K562 (cell line): ENCODE measurements around the gene SCAMP2. TPM values are rescaled to one million over a fixed set of nuclear protein-coding genes. Genes with fewer than 3 reads are reported as not detected.

Source experiments
- ATAC-seq: fragments of 200-7000 bp; cut with Tn5 transposase; 3 replicates; pipeline ENCODE4 v1.9.1; 2020; ENCODE audit warnings: moderate library complexity
- BruUV-seq: library from RNA; stranded (reverse); fragments of 400-500 nt; replicated peaks from 2 replicates; lab custom pipeline; 2021; lab: Mats Ljungman, UMichigan
- CTCF ChIA-PET: fragments of 300-600 bp; formaldehyde crosslinking; extraction: SDS; loops from one replicate; lab custom pipeline; 2021; ENCODE audit warnings: low intra/inter-chr PET ratio; lab: Yijun Ruan, JAX
- POLR2A ChIA-PET: fragments of 300-600, 350-650 bp; sonication (Branson Sonifier 250); formaldehyde crosslinking; extraction: SDS; loops from one replicate; lab custom pipeline; 2021; ENCODE audit warnings: antibody characterized with exemption, inconsistent platforms; lab: Yijun Ruan, JAX
- DNase-seq, 4 experiments: peaks; one replicate each; pipeline versions ENCODE4 v3.0.0 to v3.0.0-alpha.2; 2011 to 2018; ENCODE audit warnings: low spot score in 3 of 4, mixed read lengths in 3 of 4; ENCODE audit errors: extremely low read depth in 1 of 4
- FAIRE-seq: peaks from 2 replicates; lab custom pipeline; 2011; peaks lifted over from hg19 to GRCh38; lab: Jason Lieb, UNC
- H2AFZ ChIP-seq: 2 replicates; pipeline ENCODE4 v1.6.0; 2011; ENCODE audit warnings: low read depth, low read length, control low read depth, inconsistent platforms
- H3K27ac ChIP-seq: fragments of 200-600 bp; 3 replicates; pipeline ENCODE4 v1.8.0; 2011; ENCODE audit warnings: low read depth, mild to moderate bottlenecking, control low read depth, inconsistent platforms, low read length, moderate library complexity, mixed read lengths; ENCODE audit errors: extremely low read depth
- H3K27me3 ChIP-seq, 2 experiments: fragments of 300-600 bp in 1 of 2; 2 replicates in 1 of 2; 3 replicates in 1 of 2; pipeline versions ENCODE4 v1.6.0 to v1.8.0; 2011; ENCODE audit warnings: inconsistent platforms in 2 of 2, low read length in 2 of 2, mild to moderate bottlenecking in 1 of 2, mixed read lengths in 1 of 2, moderate library complexity in 1 of 2; ENCODE audit not compliant: control insufficient read depth in 2 of 2, insufficient read depth in 2 of 2
- H3K36me3 ChIP-seq: fragments of 300-600 bp; 3 replicates; pipeline ENCODE4 v1.8.0; 2011; ENCODE audit warnings: mild to moderate bottlenecking, low read length, inconsistent platforms; ENCODE audit not compliant: control insufficient read depth, insufficient read depth
- H3K4me1 ChIP-seq, 2 experiments: fragments of 200-600 bp in 1 of 2; replicated peaks in 1 of 2; 2 replicates in 1 of 2; 3 replicates in 1 of 2; pipeline versions ENCODE4 v1.5.1 to v1.8.0; 2011; ENCODE audit warnings: inconsistent platforms in 2 of 2, low read length in 2 of 2, mild to moderate bottlenecking in 1 of 2, mixed read lengths in 1 of 2, moderate library complexity in 1 of 2; ENCODE audit not compliant: control insufficient read depth in 2 of 2, insufficient read depth in 2 of 2
- H3K4me2 ChIP-seq: 2 replicates; pipeline ENCODE4 v1.6.1; 2011; ENCODE audit warnings: low read length, control low read depth, inconsistent platforms, mixed read lengths; ENCODE audit not compliant: insufficient read depth
- H3K4me3 ChIP-seq: fragments of 200-600 bp; sonication (generic), shearing (Covaris generic); 2 replicates; pipeline ENCODE4 v1.5.1; 2016; ENCODE audit warnings: control low read depth, inconsistent platforms
- H3K79me2 ChIP-seq: fragments of 200-600 bp; 3 replicates; pipeline ENCODE4 v1.8.0; 2011; ENCODE audit warnings: low read length, inconsistent platforms; ENCODE audit not compliant: control insufficient read depth, insufficient read depth
- H3K9ac ChIP-seq, 2 experiments: 2 replicates each; pipeline versions ENCODE4 v1.6.0 to v1.6.1; 2011; ENCODE audit warnings: low read depth in 2 of 2, low read length in 2 of 2, control low read depth in 1 of 2, inconsistent platforms in 1 of 2, mild to moderate bottlenecking in 1 of 2, mixed read lengths in 1 of 2; ENCODE audit not compliant: insufficient read depth in 1 of 2
- H3K9me1 ChIP-seq: one replicate; pipeline ENCODE4 v1.6.0; 2011; ENCODE audit warnings: inconsistent platforms, mild to moderate bottlenecking, low read length, moderate library complexity; ENCODE audit not compliant: control insufficient read depth, insufficient read depth
- H3K9me3 ChIP-seq: replicated peaks from 2 replicates; pipeline ENCODE4 v1.5.1; 2011; ENCODE audit warnings: low read depth, low read length, inconsistent platforms; ENCODE audit not compliant: control insufficient read depth, insufficient read depth
- H4K20me1 ChIP-seq: replicated peaks from 2 replicates; pipeline ENCODE4 v1.6.1; 2011; ENCODE audit warnings: low read length, inconsistent platforms, mixed read lengths; ENCODE audit not compliant: control insufficient read depth, insufficient read depth
- AFF4 ChIP-seq: sonication (generic); formaldehyde crosslinking; IDR thresholded peaks from 2 replicates; pipeline ENCODE4 v1.8.0; 2023; ENCODE audit warnings: mild to moderate bottlenecking, missing genetic modification reagents
- ARNT ChIP-seq, 2 experiments: fragments of 450-650 bp; IDR thresholded peaks; 2 replicates each; pipeline ENCODE4 v1.6.1; 2016; ENCODE audit warnings: mild to moderate bottlenecking in 1 of 2
- HINFP ChIP-seq: fragments of 450-650 bp; conservative IDR thresholded peaks from 2 replicates; pipeline ENCODE4 v1.6.1; 2016; ENCODE audit warnings: missing genetic modification characterization, low read depth, mild to moderate bottlenecking, control low read depth, missing compliant biosample characterization
- HMGN3 ChIP-seq: IDR thresholded peaks from 2 replicates; pipeline ENCODE4 v1.6.1; 2011; ENCODE audit warnings: borderline replicate concordance, low read depth, mild to moderate bottlenecking, mixed read lengths, low read length; ENCODE audit not compliant: insufficient read length; ENCODE audit errors: extremely low read depth
- KAT8 ChIP-seq: fragments of 450-650 bp; IDR thresholded peaks from 2 replicates; pipeline ENCODE4 v1.6.1; 2016; ENCODE audit warnings: low read depth, mild to moderate bottlenecking
- MEF2D ChIP-seq: conservative IDR thresholded peaks from 2 replicates; pipeline ENCODE4 v1.6.1; 2016; ENCODE audit warnings: low read depth, missing genetic modification characterization, missing compliant biosample characterization
- NELFE ChIP-seq: IDR thresholded peaks from 2 replicates; pipeline ENCODE4 v1.6.1; 2011; ENCODE audit warnings: mild to moderate bottlenecking; ENCODE audit not compliant: insufficient read depth, insufficient read length
- NR1H2 ChIP-seq: sonication (generic); formaldehyde crosslinking; IDR thresholded peaks from 2 replicates; pipeline ENCODE4 v1.4.0; 2020; ENCODE audit warnings: mild to moderate bottlenecking, missing genetic modification reagents
- SAFB ChIP-seq: fragments of 200-400 bp; formaldehyde crosslinking; IDR thresholded peaks from 2 replicates; pipeline ENCODE4 v1.6.1; 2017; ENCODE audit warnings: low read depth, low read length, borderline replicate concordance
- SMARCA5 ChIP-seq: fragments of 450-650 bp; IDR thresholded peaks from 2 replicates; pipeline ENCODE4 v1.6.1; 2016
- SP2 ChIP-seq: IDR thresholded peaks from 2 replicates; pipeline ENCODE4 v1.6.1; 2011; ENCODE audit warnings: mild to moderate bottlenecking, low read depth, low read length, moderate library complexity; ENCODE audit not compliant: poor library complexity, severe bottlenecking; ENCODE audit errors: extremely low read depth
- TBL1XR1 ChIP-seq, 2 experiments: IDR thresholded peaks; 2 replicates each; pipeline ENCODE4 v1.6.1; 2012; ENCODE audit warnings: improper control_type of control experiment in 2 of 2, low read length in 2 of 2, mild to moderate bottlenecking in 1 of 2
- THRAP3 ChIP-seq: fragments of 450-650 bp; IDR thresholded peaks from 2 replicates; pipeline ENCODE4 v1.6.1; 2016; ENCODE audit warnings: mild to moderate bottlenecking, inconsistent platforms, borderline replicate concordance
- YBX1 ChIP-seq: fragments of 450-650 bp; IDR thresholded peaks from 2 replicates; pipeline ENCODE4 v1.7.1; 2016; ENCODE audit warnings: mild to moderate bottlenecking
- ZBTB7A ChIP-seq: IDR thresholded peaks from 2 replicates; pipeline ENCODE4 v1.6.1; 2011; ENCODE audit warnings: low read depth, mild to moderate bottlenecking, low read length, moderate library complexity, borderline replicate concordance; ENCODE audit not compliant: control insufficient read depth
- ZNF143 ChIP-seq: sonication (generic); formaldehyde crosslinking; IDR thresholded peaks from 2 replicates; pipeline ENCODE4 v1.9.0; 2022; ENCODE audit warnings: mild to moderate bottlenecking, missing genetic modification reagents
- ZNF175 ChIP-seq: fragments of 200-800 bp; sonication (Bioruptor generic); IDR thresholded peaks from 2 replicates; pipeline ENCODE4 v1.6.1; 2016; ENCODE audit warnings: low read depth, mild to moderate bottlenecking, missing genetic modification characterization, missing compliant biosample characterization
- WGBS: fragments of 100-300 bp; shearing (Covaris generic); methylation state at CpG from one replicate; pipeline ENCODE4 v1.1.6; 2016; ENCODE audit warnings: low coverage, mixed read lengths; ENCODE audit not compliant: insufficient coverage; ENCODE audit errors: missing lambda C conversion rate; 5-methylcytosine and 5-hydroxymethylcytosine counted together
- in situ Hi-C: fragments of 300-500 bp; cut with MboI; formaldehyde crosslinking; loops from 4 replicates; pipeline ENCODE4 v1.15.0; 2018; ENCODE audit warnings: inconsistent platforms, mixed read lengths
- intact Hi-C: fragments of 100-400 bp; cut with micrococcal nuclease; formaldehyde crosslinking; loops from 2 replicates; pipeline ENCODE4 v1.14.2; 2022
- polyA plus RNA-seq, 8 experiments: library from polyadenylated mRNA; depleted of rRNA in 4 of 8; stranded (reverse) in 5 of 8; unstranded in 3 of 8; fragments of >200 nt; fragmentation: Nextera tagmentation in 2 of 8; fragmentation: Illumina TruSeq in 1 of 8; extraction: Ambion mirVana in 2 of 8; extraction: Trizol in 1 of 8; gene quantifications; 2 replicates each; pipeline versions ENCODE4 v1.2.1 to v1.2.3, GENCODE V29; 2011 to 2014; ENCODE audit warnings: inconsistent platforms in 1 of 8, missing spikeins in 1 of 8
- total RNA-seq, 7 experiments: library from RNA; depleted of rRNA in 6 of 7; stranded (reverse); fragments of >200 nt in 6 of 7; fragmentation: Illumina TruSeq in 2 of 7; extraction: Trizol in 2 of 7; gene quantifications; 2 replicates each; pipeline versions ENCODE4 v1.2.1 to v1.2.3, GENCODE V29; 2011 to 2021; ENCODE audit warnings: low replicate concordance in 1 of 7

SCAMP2 gene
- total and polyA plus RNA-seq, 9 of the 15 experiments (the other 6 are each of a cell fraction or from before 2014, with no cell fraction given): 5.9 to 61.1 (median 20.1) TPM

GRCh38 chr15:74873756-74874424, 725 bp upstream of the SCAMP2 start:
- FAIRE-seq: peak; percentile 62
- TF ChIP-seq ZNF143 (CRISPR knock-in tag) (no peak), SAFB (no peak), THRAP3 (no peak), HMGN3 (no peak), KAT8 (no peak), NELFE (no peak), MEF2D (no peak), ZNF175 (no peak), AFF4 (CRISPR knock-in tag) (no peak), HINFP (tag) (no peak), YBX1 (no peak), SP2 (no peak), SMARCA5 (peak; percentile 70; the same call in 1 of the 2 replicates), NR1H2 (CRISPR knock-in tag) (no peak), ARNT (IDR thresholded peaks at IDR 0.05) (no peak), ZBTB7A (0 out of 2 replicates have a peak, but pooled peaks have one; percentile 39), TBL1XR1 (IDR thresholded peaks at IDR 0.05; ENCODE audit: low read length in 2 of 2) (no peak)

More at GRCh38 chr15:74873756-74874424, 725 bp upstream of the SCAMP2 start:
- Histone ChIP-seq H3K4me3 (peak overlapping the region; percentile 76), H4K20me1 (peaks cover 10% of the 10 kb centered on the region; the same call in 1 of the 2 replicates), H3K36me3 (peaks cover 17% of the 10 kb centered on the region), H3K4me1 (peaks cover 17 to 19% of the 10 kb centered on the region in 2 experiments; a peak in 4 of 5 replicates), H3K79me2 (peaks cover 38% of the 10 kb centered on the region), H3K9ac (peak overlapping the region; percentile 93 to 99), H2AFZ (peak overlapping the region; percentile 98), H3K4me2 (peak overlapping the region; percentile 99), H3K9me1 (no peaks in the 10 kb centered on the region), H3K9me3 (no peaks in the 10 kb centered on the region), H3K27me3 (no peaks in the 10 kb centered on the region), H3K27ac (peak overlapping the region; percentile 93)
- in situ Hi-C loops: no loop called here
- BruUV-seq: TSS peak; percentile 89
- intact Hi-C loops: no loop called here
- ATAC-seq (peak; percentile 51), DNase-seq (peak; percentile 47 to 63 (median 48))
- 12% methylated on average over 12 of the region's 16 CpGs for WGBS
- POLR2A ChIA-PET: interaction anchor here (0.6 to 1.5 kb wide), 4 partner anchors 8 to 32 kb away, joined by 3 to 5 read pairs (median 4); partner anchors contain the start of gene MPI
- CTCF ChIA-PET: no interaction called here
